Measurements from ENCODE around the gene FNBP1L. TPM values are rescaled to one million over a fixed set of nuclear protein-coding genes. Genes with fewer than 3 reads are reported as not detected.
A peak's percentile ranks its signal among the peaks of the same experiment; 100 is the strongest.

FNBP1L gene
- 94.2 and 95.9 TPM in 2 replicates for total RNA-seq (2021; fragmentation: NEBNext Ultra II Directional; extraction: Animal tissue kit (Norgen Biotek cat#: 25700))
- polyA plus RNA-seq (2011; rRNA removed), result 25.4 and 48.9 TPM in 2 replicates
- polyA plus RNA-seq (2011; cell fraction: cytosol; rRNA removed), result 49.1 TPM
- polyA plus RNA-seq (2011; cell fraction: nucleus; rRNA removed), result 20.3 TPM
- polyA plus RNA-seq (2012, experiment 1 of 2), result 43.6 to 76.2 TPM (median 52.6 TPM) in 4 replicates
- polyA plus RNA-seq (2012, experiment 2 of 2), result 4.1 TPM
- polyA plus RNA-seq (2013, experiment 1 of 2), result 60.8 TPM
- 60.3 TPM for polyA plus RNA-seq (2013, experiment 2 of 2)
- 69.1 and 75.1 TPM in 2 replicates for polyA minus RNA-seq (2011; rRNA and poly(A)+ RNA removed)
- 44.2 TPM for polyA minus RNA-seq (2011; cell fraction: cytosol; rRNA and poly(A)+ RNA removed)
- 97.4 TPM for polyA minus RNA-seq (2011; cell fraction: nucleus; rRNA and poly(A)+ RNA removed)
- long read RNA-seq, experiment 1, full-length matches to known transcripts, result 6 of 80 reads
- long read RNA-seq, experiment 1, partial matches to known transcripts, result 72 of 80 reads
- long read RNA-seq, experiment 1, other reads (novel, unspliced or antisense), result 2 of 80 reads
- long read RNA-seq, experiment 2, transcript FNBP1L-203 (15 exons, 3,889 nt), result major isoform, 10 of 43 reads
- long read RNA-seq, experiment 2, partial matches to known transcripts, result 7 of 43 reads
- long read RNA-seq, experiment 2, other reads (novel, unspliced or antisense), result 26 of 43 reads

DNA sequence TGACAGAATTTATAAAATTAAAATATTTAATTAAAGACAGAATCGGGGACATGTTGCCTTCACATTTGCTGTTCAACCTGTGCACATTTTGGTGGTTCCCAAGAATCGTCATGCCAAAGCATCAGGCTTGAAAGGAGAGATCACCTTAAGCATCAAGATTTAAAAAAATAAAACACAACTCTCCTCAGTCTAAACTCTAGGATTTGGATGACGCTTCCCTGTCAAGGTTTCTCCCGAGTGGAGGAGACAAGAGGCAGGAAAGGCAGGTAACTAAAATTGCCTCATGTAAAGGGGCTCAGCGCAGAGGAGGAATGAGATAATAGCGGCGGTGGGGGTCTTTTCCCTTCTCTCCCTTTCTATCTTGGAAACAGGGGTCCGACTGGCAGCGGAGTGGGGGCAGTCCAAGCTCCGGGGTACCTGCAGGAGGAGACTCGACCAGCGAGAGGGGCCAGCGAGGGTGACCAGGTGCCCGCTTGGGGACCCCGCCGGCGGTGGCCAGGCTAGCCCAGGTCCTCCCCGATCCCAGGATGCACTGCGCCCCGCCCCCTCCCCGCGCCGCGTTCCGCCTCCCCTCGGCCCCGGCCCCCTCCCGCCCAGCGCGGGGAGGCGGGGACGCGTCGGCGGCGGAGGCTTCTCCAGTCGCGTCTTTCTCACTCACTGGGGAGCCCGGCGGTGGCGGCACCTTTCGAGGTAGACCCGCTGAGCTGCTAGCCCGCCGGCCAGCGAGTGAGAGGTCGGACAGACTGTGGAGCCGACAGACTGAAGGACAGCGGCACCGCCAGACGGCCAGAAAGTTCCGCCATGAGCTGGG is at the start of gene FNBP1L:
FNBP1L (plus strand) TSS at position 638 of the 811 bp plus-strand sequence; CDS start at position 802, 164 bp downstream.
- peak within 1 kb of the TSS; percentile 96 to 99 (median 97) for H3K9ac ChIP-seq (replicated peaks in 1 of 4; ENCODE audit: extremely low read depth in 1 of 4, low read depth in 3 of 4, low read length in 3 of 4)
- H2BK5ac ChIP-seq (ENCODE audit: low read depth, low read length), result peak within 1 kb of the TSS; percentile 90
- H4K5ac ChIP-seq (ENCODE audit: insufficient read length, low read depth, low read length), result peak within 1 kb of the TSS; percentile 98
- H2BK12ac ChIP-seq (ENCODE audit: low read depth, low read length), result peak within 1 kb of the TSS; percentile 41; the same call in 1 of the 2 replicates
- peak within 1 kb of the TSS; percentile 77 for H2BK120ac ChIP-seq (replicated peaks; ENCODE audit: low read depth, low read length)
- H4K20me1 ChIP-seq (replicated peaks in 1 of 2; ENCODE audit: control insufficient read depth in 1 of 2, insufficient read depth in 2 of 2, low read length in 2 of 2), result peaks cover 3 to 6% of the 10 kb centered on the region in 2 experiments
- peak within 1 kb of the TSS; percentile 98 for H4K8ac ChIP-seq (ENCODE audit: extremely low read depth, insufficient read depth, low read length)
- H3K56ac ChIP-seq (replicated peaks; ENCODE audit: insufficient read length, low read depth, low read length), result peak within 1 kb of the TSS; percentile 98
- FAIRE-seq (no peak), DNase-seq (ENCODE audit: low read depth in 1 of 2, low spot score in 2 of 2) (peak in 1 of 2 experiments; percentile 93)
- H3K4me3 ChIP-seq (ENCODE audit: extremely low read depth in 1 of 4, insufficient read depth in 2 of 4, low read depth in 3 of 4, low read length in 4 of 4), result peak within 1 kb of the TSS; percentile 79 to 95 (median 94)
- peak within 1 kb of the TSS; percentile 93 for H2AFZ ChIP-seq (ENCODE audit: low read length)
- peak within 1 kb of the TSS; percentile 53 for H3K23ac ChIP-seq (ENCODE audit: insufficient read length)
- 6% methylated on average over 29 of the region's 52 CpGs; no CpG with 5 or more reads in 1 of the 2 experiments for WGBS, 2 experiments (ENCODE audit: extremely low coverage in 1 of 2, insufficient coverage in 1 of 2, insufficient read length in 1 of 2, insufficient replicate concordance in 2 of 2, low coverage in 1 of 2, low lambda C conversion rate in 2 of 2, missing lambda C conversion rate in 1 of 2)
- peak within 1 kb of the TSS; percentile 88 for H3K18ac ChIP-seq (ENCODE audit: extremely low read depth, low read length)
- H2AK5ac ChIP-seq (ENCODE audit: low read depth, low read length), result peak within 1 kb of the TSS; percentile 3; the same call in 1 of the 2 replicates
- peaks cover 23 to 45% of the 10 kb centered on the region in 2 experiments for H3K79me2 ChIP-seq (ENCODE audit: control insufficient read depth in 1 of 2, insufficient read depth in 2 of 2, low read length in 2 of 2)
- H3K27me3 ChIP-seq (replicated peaks in 1 of 4; ENCODE audit: control insufficient read depth in 3 of 4, extremely low read depth in 1 of 4, insufficient read depth in 3 of 4, low read length in 3 of 4), result no peaks in the 10 kb centered on the region
- peak within 1 kb of the TSS; percentile 94 for H4K91ac ChIP-seq (replicated peaks; ENCODE audit: insufficient read length, low read length)
- H3K27ac ChIP-seq (ENCODE audit: low read depth, low read length), result peak within 1 kb of the TSS; percentile 95
- ChIA-PET CTCF (ENCODE audit: partially characterized antibody) (interaction anchor here (0.9 to 2.3 kb wide), 4 partner anchors 9 to 143 kb away, joined by 3 to 8 read pairs (median 6); no protein-coding TSS in a partner anchor), POLR2A (ENCODE audit: partially characterized antibody) (interaction anchor here (0.7 to 2.4 kb wide), 15 partner anchors 10 to 234 kb away, joined by 3 to 12 read pairs (median 3); partner anchors contain the start of gene BCAR3)
- H3K9me3 ChIP-seq (ENCODE audit: insufficient read depth in 2 of 2, low read depth in 1 of 2, low read length in 1 of 2), result no peaks in the 10 kb centered on the region
- H3K79me1 ChIP-seq (ENCODE audit: low read depth, low read length), result no peaks in the 10 kb centered on the region
- no peaks in the 10 kb centered on the region for H3K36me3 ChIP-seq (ENCODE audit: control insufficient read depth in 2 of 4, insufficient read depth in 4 of 4, low read length in 3 of 4)
- 0 out of 2 replicates have a peak, but pooled peaks cover 2% of the 10 kb centered on the region for H3K23me2 ChIP-seq (ENCODE audit: low read depth, low read length)
- H2BK15ac ChIP-seq (ENCODE audit: low read length), result no peak within 1 kb of the TSS
- H3K4me1 ChIP-seq (replicated peaks in 1 of 4; ENCODE audit: control insufficient read depth in 3 of 4, insufficient read depth in 4 of 4, low read length in 3 of 4), result peaks cover 0 to 13% (median 0%) of the 10 kb centered on the region in 4 experiments; a peak in 4 of 7 replicates
- H3K4ac ChIP-seq (replicated peaks; ENCODE audit: insufficient read length, low read depth, low read length), result peak within 1 kb of the TSS; percentile 91
- H3K4me2 ChIP-seq (ENCODE audit: insufficient read depth in 1 of 2, low read depth in 2 of 2, low read length in 2 of 2), result peak within 1 kb of the TSS; percentile 82 to 91
- no peak within 1 kb of the TSS for H2BK20ac ChIP-seq (ENCODE audit: low read length)
- H3K14ac ChIP-seq (ENCODE audit: insufficient read length), result no peak within 1 kb of the TSS
- no peak for TF ChIP-seq JUND (IDR thresholded peaks at IDR 0.05; ENCODE audit: low read length)
- no peak for TF ChIP-seq SP2 (IDR thresholded peaks at IDR 0.05; ENCODE audit: low read length)
- peak; percentile 65; the same call in 1 of the 2 replicates for TF ChIP-seq POLR2AphosphoS5 (IDR thresholded peaks at IDR 0.05; ENCODE audit: low read depth, low read length)
- TF ChIP-seq KDM4A (IDR thresholded peaks at IDR 0.05; ENCODE audit: low read depth, low read length, severe bottlenecking), result peak; percentile 83
- TF ChIP-seq, protein P1, sequence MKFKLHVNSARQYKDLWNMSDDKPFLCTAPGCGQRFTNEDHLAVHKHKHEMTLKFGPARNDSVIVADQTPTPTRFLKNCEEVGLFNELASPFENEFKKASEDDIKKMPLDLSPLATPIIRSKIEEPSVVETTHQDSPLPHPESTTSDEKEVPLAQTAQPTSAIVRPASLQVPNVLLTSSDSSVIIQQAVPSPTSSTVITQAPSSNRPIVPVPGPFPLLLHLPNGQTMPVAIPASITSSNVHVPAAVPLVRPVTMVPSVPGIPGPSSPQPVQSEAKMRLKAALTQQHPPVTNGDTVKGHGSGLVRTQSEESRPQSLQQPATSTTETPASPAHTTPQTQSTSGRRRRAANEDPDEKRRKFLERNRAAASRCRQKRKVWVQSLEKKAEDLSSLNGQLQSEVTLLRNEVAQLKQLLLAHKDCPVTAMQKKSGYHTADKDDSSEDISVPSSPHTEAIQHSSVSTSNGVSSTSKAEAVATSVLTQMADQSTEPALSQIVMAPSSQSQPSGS (IDR thresholded peaks at IDR 0.05; ENCODE audit: low read length), result no peak
- TF ChIP-seq CEBPB (IDR thresholded peaks at IDR 0.05; ENCODE audit: low read depth, low read length), result no peak

Measured in H1 (cell line).